Epithelial cell of proximal tubule (primary cell): Measurements from ENCODE around the gene ZNF154. TPM values are rescaled to one million over a fixed set of nuclear protein-coding genes. Genes with fewer than 3 reads are reported as not detected.

Experiments used
- DNase-seq: peaks from one replicate; pipeline ENCODE4 v3.0.0-alpha.2; 2011; ENCODE audit warnings: low read depth
- H3K4me3 ChIP-seq: 2 replicates; pipeline ENCODE4 v1.5.1; 2011; ENCODE audit warnings: low read depth, mild to moderate bottlenecking, low read length
- total RNA-seq: library from RNA; depleted of rRNA; stranded (reverse); fragments of >200 nt; gene quantifications from 2 replicates; pipeline ENCODE4 v1.2.3, GENCODE V29; 2015
- TF ChIP-seq, protein P1 (sequence below): conservative IDR thresholded peaks from 2 replicates; pipeline ENCODE4 v1.5.1; 2012; ENCODE audit warnings: low read depth, mild to moderate bottlenecking, low read length

ZNF154 gene
- total RNA-seq, 1 donor from 2014 or later = 2.1 TPM

DNA sequence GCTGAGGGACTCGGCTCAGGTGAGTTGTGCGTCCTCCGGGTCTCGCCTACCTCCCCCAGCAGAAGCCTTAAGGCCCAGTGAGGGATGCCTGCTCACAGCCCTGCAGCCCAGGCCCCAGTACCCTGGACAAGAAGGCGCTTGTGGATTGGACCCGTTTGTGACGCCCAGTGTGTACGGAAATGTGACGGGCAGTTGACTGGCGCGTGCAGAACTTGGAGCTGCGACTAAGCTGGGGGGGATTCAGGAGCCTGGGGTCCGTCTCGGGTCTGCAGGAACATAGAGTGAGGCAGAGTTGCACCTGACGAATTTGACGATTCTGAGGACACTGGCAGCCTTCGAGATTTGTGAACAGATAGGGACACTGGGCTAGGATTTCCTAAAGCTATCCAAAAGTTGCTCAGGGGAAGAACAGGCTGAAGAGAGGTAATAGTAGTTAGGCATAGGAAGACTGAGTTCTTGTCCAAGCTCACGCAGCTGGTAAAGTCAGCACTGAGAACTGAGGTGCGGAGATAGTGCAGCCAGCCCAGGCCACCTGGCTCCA is 26.7 kb downstream of the ZNF154 start:
- H3K4me3 ChIP-seq = peak overlapping the region; percentile 85
- DNase-seq = no peak
- TF ChIP-seq, protein P1, sequence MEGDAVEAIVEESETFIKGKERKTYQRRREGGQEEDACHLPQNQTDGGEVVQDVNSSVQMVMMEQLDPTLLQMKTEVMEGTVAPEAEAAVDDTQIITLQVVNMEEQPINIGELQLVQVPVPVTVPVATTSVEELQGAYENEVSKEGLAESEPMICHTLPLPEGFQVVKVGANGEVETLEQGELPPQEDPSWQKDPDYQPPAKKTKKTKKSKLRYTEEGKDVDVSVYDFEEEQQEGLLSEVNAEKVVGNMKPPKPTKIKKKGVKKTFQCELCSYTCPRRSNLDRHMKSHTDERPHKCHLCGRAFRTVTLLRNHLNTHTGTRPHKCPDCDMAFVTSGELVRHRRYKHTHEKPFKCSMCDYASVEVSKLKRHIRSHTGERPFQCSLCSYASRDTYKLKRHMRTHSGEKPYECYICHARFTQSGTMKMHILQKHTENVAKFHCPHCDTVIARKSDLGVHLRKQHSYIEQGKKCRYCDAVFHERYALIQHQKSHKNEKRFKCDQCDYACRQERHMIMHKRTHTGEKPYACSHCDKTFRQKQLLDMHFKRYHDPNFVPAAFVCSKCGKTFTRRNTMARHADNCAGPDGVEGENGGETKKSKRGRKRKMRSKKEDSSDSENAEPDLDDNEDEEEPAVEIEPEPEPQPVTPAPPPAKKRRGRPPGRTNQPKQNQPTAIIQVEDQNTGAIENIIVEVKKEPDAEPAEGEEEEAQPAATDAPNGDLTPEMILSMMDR = no peak

DNA sequence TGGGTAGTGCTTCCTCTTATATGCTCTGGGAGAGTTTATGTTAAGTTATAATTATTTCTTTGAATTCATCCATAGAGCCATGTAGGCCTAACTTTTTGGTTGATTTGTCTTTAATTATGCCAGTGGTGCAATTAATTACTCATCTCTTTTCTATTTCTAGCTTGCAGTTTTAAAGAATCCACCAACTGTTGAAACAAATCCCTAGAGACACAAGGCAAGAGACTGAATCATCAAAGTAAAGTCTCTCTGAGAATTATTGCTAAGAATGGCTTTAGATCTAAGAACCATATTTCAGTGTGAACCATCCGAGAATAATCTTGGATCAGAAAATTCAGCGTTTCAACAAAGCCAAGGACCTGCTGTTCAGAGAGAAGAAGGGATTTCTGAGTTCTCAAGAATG is 33.1 kb downstream of the ZNF154 start:
- no peak overlapping the region for H3K4me3 ChIP-seq
- no peak for DNase-seq
- TF ChIP-seq, protein P1 = no peak

DNA sequence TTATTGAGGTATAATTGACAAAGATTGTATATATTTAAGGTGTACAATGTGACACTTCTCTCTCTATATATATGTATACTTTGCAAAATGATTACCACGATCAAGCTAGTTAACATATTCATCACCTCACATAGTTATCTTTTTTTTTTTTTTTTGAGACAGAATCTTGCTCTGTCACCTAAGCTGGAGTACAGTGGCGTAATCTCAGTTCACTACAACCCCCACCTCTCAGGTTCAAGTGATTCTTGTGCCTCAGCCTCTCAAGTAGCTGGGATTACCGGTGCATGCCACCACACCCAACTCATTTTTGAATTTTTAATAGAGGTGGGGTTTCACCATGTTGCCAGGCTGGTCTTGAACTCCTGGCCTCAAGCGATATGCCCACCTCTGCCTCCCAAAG is 36.5 kb downstream of the ZNF154 start:
- TF ChIP-seq, protein P1 = no peak
- no peak for DNase-seq
- H3K4me3 ChIP-seq = no peak overlapping the region

DNA sequence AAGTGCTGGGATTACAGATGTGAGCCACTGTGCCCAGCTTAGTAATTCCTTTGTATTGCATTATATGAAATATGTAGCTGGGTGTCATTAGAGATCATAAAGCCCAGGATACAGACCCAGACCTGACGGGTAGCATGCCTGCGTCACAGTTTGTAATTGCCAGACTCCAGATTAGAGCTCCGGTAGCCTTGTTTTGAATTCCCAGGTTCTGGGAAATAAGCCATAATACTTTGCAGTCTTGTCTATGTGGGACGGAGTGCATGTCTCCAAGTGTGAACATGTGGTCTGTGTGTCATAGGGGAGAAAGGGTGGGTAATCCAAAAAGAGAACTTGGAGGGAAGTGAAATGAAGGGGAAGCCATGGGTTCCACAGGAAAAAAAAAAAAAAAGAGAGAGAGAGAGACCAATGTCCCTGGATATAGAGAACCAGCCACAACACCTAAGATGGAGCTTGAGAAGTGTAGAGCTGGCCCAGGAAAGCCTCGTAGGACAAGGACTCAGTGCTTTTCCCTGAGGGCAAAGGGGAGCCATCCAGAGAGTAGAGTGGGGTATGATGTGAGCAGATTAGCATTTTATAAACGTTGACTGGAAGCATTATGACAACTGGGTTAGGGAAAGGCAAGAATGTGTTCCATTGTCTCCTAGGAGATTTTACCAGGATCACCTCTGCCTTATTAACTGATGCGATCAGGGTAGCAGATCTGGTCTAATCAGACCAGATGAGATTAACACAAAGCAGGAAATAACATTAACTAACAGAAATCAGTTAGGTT is 37.7 kb downstream of the ZNF154 start:
- TF ChIP-seq, protein P1 = no peak
- DNase-seq = no peak
- no peak overlapping the region for H3K4me3 ChIP-seq

DNA sequence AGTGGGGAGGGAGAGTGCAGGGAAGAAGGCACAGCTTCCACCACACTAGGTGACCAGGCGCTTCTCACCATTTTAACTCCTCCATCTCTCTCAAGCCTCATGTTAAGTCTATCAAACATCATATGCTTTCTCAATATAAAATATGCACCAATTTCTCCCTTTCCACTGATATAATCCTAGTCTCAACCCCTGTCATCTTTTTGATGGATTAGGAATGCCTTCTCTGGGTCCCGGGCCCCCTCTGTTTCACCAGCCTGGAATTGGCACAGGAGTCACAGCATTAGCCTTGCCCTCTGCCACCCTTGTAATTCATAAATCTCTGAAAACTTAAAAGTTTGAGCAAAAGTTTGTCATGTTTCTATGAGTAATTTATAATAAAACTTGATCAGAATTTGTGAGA is 40.4 kb downstream of the ZNF154 start, which contains the start of gene ZSCAN4:
ZSCAN4 (plus strand) TSS at position 301 of the 400 bp plus-strand sequence. CDS start 7,211 bp downstream, outside the sequence.
- no peak within 1 kb of the TSS for H3K4me3 ChIP-seq
- TF ChIP-seq, protein P1 = no peak

DNA sequence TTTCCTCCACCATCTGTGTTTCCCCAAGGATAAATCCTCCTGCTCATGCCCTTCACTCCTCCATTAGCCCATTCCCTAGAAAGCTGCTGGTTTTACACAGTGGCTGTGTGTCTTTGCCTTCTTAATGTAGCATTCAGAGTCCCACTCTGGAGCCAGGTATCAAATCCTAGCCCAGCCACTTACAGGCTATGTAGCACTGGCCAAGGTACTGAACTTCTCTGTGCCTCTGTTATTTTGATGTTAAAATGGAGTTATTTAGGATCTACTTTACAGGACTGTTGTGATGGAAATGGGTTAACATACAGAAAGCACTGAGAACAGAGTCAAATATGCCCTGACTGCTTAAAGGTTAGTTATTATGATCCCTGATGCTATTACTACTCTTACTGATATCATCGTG is 41.8 kb downstream of the ZNF154 start:
- no peak overlapping the region for H3K4me3 ChIP-seq
- DNase-seq = no peak
- TF ChIP-seq, protein P1 = no peak

More for the DNA sequence above, 40.4 kb downstream of the ZNF154 start, which contains the start of gene ZSCAN4:
- no peak for DNase-seq
